ENCODE measurements around the gene ATOX1.

ATOX1 gene

GRCh38 chr5:151758430-151759241 lies at the start of gene ATOX1 (continued):
- TF ChIP-seq SP2 (tag by site-specific recombination; IDR thresholded peaks at IDR 0.05) (peak; percentile 90), FEZF1 (tag by site-specific recombination; IDR thresholded peaks at IDR 0.05) (peak; percentile 55; the same call in 1 of the 2 replicates), ZNF585B (tag by site-specific recombination; IDR thresholded peaks at IDR 0.05) (peak; percentile 58), ZNF112 (tag by site-specific recombination; IDR thresholded peaks at IDR 0.05) (no peak), ZNF391 (tag by site-specific recombination; IDR thresholded peaks at IDR 0.05; ENCODE audit: borderline replicate concordance, low read depth) (peak; percentile 34; the same call in 1 of the 2 replicates), ZNF510 (tag by site-specific recombination; IDR thresholded peaks at IDR 0.05; ENCODE audit: insufficient replicate concordance) (no peak), EGR2 (tag by site-specific recombination; IDR thresholded peaks at IDR 0.05; ENCODE audit: low read depth) (peak; percentile 21; the same call in 1 of the 2 replicates)

- H3K36me3 ChIP-seq (ENCODE audit: control insufficient read depth in 2 of 2, insufficient read depth in 1 of 2, low read length in 2 of 2): peaks cover 67 to 93% of the 10 kb centered on the region in 2 experiments
- peaks cover 4% of the 10 kb centered on the region for H3K4me1 ChIP-seq (ENCODE audit: control insufficient read depth, insufficient read depth, low read length)
- POLR2A ChIA-PET: no interaction called here
- CTCF ChIA-PET: interaction anchor here (0.6 kb wide), 1 partner anchor 1367 kb away, joined by 3 read pairs; no protein-coding TSS in a partner anchor
- TF ChIP-seq ZNF335 (tag by site-specific recombination; conservative IDR thresholded peaks at IDR 0.05): no peak
- peak; percentile 82 for TF ChIP-seq SP7 (tag by site-specific recombination; IDR thresholded peaks at IDR 0.05)
- H3K4me3 ChIP-seq (ENCODE audit: low read depth, low read length): no peak overlapping the region
- no peak overlapping the region for H3K27ac ChIP-seq (ENCODE audit: extremely low read depth, low read depth, low read length)
- H3K9me3 ChIP-seq (ENCODE audit: control insufficient read depth, insufficient read depth, low read depth, low read length): no peaks in the 10 kb centered on the region
Measured at GRCh38 chr5:151805414-151806223, 47.2 kb upstream of the ATOX1 start.

- Histone ChIP-seq H3K4me3 (ENCODE audit: low read depth, low read length) (no peak overlapping the region), H3K36me3 (ENCODE audit: control insufficient read depth in 2 of 2, insufficient read depth in 1 of 2, low read length in 2 of 2) (peaks cover 92 to 96% of the 10 kb centered on the region in 2 experiments), H3K9me3 (ENCODE audit: control insufficient read depth, insufficient read depth, low read depth, low read length) (no peaks in the 10 kb centered on the region), H3K27ac (ENCODE audit: extremely low read depth, low read depth, low read length) (no peak overlapping the region), H3K4me1 (ENCODE audit: control insufficient read depth, insufficient read depth, low read length) (peaks cover 4% of the 10 kb centered on the region)
- ChIA-PET POLR2A (no interaction called here), CTCF (interaction anchor here (1.0 kb wide), 1 partner anchor 15 kb away, joined by 4 read pairs; no protein-coding TSS in a partner anchor)
- TF ChIP-seq ZNF623 (tag by site-specific recombination; IDR thresholded peaks at IDR 0.05) (no peak), ZNF223 (tag by site-specific recombination; IDR thresholded peaks at IDR 0.05) (no peak), WT1 (tag by site-specific recombination; IDR thresholded peaks at IDR 0.05) (no peak), ZNF211 (tag by site-specific recombination; IDR thresholded peaks at IDR 0.05; ENCODE audit: low read depth) (no peak), PRDM1 (tag by site-specific recombination; IDR thresholded peaks at IDR 0.05) (no peak), PRDM4 (tag by site-specific recombination; IDR thresholded peaks at IDR 0.05) (no peak), ZNF629 (tag by site-specific recombination; IDR thresholded peaks at IDR 0.05) (no peak), HOXD13 (CRISPR knock-in tag; IDR thresholded peaks at IDR 0.05; ENCODE audit: borderline replicate concordance) (no peak), OSR2 (tag by site-specific recombination; IDR thresholded peaks at IDR 0.05) (no peak), ZNF132 (tag by site-specific recombination; IDR thresholded peaks at IDR 0.05; ENCODE audit: borderline replicate concordance) (no peak), ZNF202 (tag by site-specific recombination; IDR thresholded peaks at IDR 0.05; ENCODE audit: borderline replicate concordance) (no peak), ZNF18 (tag by site-specific recombination; IDR thresholded peaks at IDR 0.05) (no peak), ZNF626 (tag by site-specific recombination; IDR thresholded peaks at IDR 0.05) (no peak), ZNF792 (tag by site-specific recombination; IDR thresholded peaks at IDR 0.05) (no peak), PRDM10 (tag by site-specific recombination; IDR thresholded peaks at IDR 0.05) (no peak)
Measured at GRCh38 chr5:151800532-151800931, 42.1 kb upstream of the ATOX1 start.
